Chondrocyte (in vitro differentiated cells): ENCODE results near the gene IZUMO1. TPM values are rescaled to one million over a fixed set of nuclear protein-coding genes. Genes with fewer than 3 reads are reported as not detected.
"Not testable (repeated sequence)": the region's sequence is repeated elsewhere in the genome, so short reads cannot be mapped to it uniquely, and the experiment has no call there.

Experiments used
- DNase-seq: peaks from one replicate; pipeline ENCODE4 v3.0.0; 2021; ENCODE audit warnings: mixed read lengths, low spot score
- H3K27ac Mint-ChIP-seq: one replicate; pipeline ENCODE4 v1.8.0; 2021; ENCODE audit warnings: mild to moderate bottlenecking, moderate library complexity, mixed read lengths; ENCODE audit not compliant: unreplicated experiment
- H3K27me3 Mint-ChIP-seq: 2 replicates; pipeline ENCODE4 v1.8.0; 2021; ENCODE audit warnings: low read depth, mixed read lengths
- H3K36me3 Mint-ChIP-seq: 2 replicates; pipeline ENCODE4 v1.8.0; 2021; ENCODE audit warnings: low read depth, mixed read lengths
- H3K4me1 Mint-ChIP-seq: 2 replicates; pipeline ENCODE4 v1.8.0; 2021; ENCODE audit warnings: low read depth, mild to moderate bottlenecking, mixed read lengths
- H3K4me3 Mint-ChIP-seq: one replicate; pipeline ENCODE4 v1.8.0; 2021; ENCODE audit warnings: mild to moderate bottlenecking, moderate library complexity, mixed read lengths; ENCODE audit not compliant: unreplicated experiment
- H3K9me3 Mint-ChIP-seq: 2 replicates; pipeline ENCODE4 v1.8.0; 2021; ENCODE audit warnings: low read depth, mixed read lengths
- total RNA-seq: library from RNA; stranded (reverse); gene quantifications from 3 replicates; pipeline ENCODE4 v1.2.1, GENCODE V29; 2021
- TF ChIP-seq, protein P1 (sequence below): fragments of 200-600 bp; sonication (generic); IDR thresholded peaks from 2 replicates; pipeline ENCODE4 v1.5.0; 2021; ENCODE audit warnings: antibody characterized with exemption, mild to moderate bottlenecking, moderate library complexity

Gene IZUMO1
- total RNA-seq, 1 donor from 2014 or later = not detected

DNA sequence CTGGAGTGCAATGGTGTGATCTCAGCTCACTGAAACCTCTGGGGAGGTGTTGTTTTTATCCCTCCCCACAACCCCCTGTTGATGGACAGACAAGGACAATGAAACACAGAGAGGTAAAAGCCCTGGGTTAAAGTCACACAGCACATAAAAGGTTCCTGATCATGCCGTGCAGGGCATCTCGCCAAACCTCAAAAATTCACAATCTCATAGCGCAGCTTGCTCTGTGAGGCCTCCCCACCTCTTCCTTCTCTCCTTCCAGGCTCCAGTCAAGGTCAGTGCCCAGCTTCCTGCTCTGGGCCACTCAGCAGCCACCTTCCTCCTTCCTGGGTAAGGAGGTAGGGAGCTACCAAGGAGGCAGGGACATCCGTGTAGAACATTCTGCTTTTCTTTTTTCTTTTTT is 48.7 kb downstream of the IZUMO1 start:
- Mint-ChIP-seq H3K4me3 (no peak overlapping the region), H3K27me3 (peaks cover 10% of the 10 kb centered on the region), H3K9me3 (no peaks in the 10 kb centered on the region), H3K27ac (no peak overlapping the region), H3K36me3 (peaks cover 2% of the 10 kb centered on the region), H3K4me1 (peaks cover 10% of the 10 kb centered on the region)
- no peak for DNase-seq
- TF ChIP-seq, protein P1, sequence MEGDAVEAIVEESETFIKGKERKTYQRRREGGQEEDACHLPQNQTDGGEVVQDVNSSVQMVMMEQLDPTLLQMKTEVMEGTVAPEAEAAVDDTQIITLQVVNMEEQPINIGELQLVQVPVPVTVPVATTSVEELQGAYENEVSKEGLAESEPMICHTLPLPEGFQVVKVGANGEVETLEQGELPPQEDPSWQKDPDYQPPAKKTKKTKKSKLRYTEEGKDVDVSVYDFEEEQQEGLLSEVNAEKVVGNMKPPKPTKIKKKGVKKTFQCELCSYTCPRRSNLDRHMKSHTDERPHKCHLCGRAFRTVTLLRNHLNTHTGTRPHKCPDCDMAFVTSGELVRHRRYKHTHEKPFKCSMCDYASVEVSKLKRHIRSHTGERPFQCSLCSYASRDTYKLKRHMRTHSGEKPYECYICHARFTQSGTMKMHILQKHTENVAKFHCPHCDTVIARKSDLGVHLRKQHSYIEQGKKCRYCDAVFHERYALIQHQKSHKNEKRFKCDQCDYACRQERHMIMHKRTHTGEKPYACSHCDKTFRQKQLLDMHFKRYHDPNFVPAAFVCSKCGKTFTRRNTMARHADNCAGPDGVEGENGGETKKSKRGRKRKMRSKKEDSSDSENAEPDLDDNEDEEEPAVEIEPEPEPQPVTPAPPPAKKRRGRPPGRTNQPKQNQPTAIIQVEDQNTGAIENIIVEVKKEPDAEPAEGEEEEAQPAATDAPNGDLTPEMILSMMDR = no peak

DNA sequence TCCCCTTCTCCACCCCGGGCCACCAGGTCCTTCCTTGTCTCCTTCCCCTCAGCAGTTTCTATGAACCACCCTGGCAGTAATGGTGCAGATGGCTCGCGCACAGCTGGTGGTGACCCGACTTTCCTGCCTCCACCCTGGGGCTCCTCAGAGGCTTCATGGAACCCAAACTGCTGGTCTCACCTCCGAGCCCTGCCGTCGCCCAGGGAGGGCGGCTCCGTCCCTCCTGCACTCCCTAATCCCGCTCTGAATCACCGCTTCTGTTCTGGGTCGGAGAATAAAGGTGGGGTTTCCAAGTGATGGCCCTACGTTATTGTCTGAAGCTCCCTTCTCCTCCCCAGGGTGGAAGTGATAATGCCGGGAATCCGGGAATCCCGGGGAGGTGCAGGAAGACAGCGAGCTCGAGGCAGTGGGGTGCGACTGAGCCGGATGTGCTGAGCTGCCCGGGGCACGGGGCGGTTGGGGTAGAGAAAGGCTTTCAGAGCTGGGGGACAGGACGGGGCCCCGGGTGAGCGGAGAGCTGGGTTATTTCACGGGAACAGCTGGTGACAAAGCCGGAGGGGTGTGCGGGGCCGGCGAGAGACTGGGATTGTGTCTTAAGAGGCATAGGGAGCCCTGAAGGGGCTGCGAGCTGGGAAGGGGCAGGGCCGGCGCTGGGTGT is 50.2 kb downstream of the IZUMO1 start:
- Mint-ChIP-seq H3K27me3 (peaks cover 10% of the 10 kb centered on the region), H3K36me3 (peaks cover 2% of the 10 kb centered on the region), H3K27ac (no peak overlapping the region), H3K9me3 (no peaks in the 10 kb centered on the region), H3K4me1 (peaks cover 10% of the 10 kb centered on the region), H3K4me3 (peak overlapping the region; percentile 50)
- DNase-seq = no peak
- TF ChIP-seq, protein P1 = no peak

DNA sequence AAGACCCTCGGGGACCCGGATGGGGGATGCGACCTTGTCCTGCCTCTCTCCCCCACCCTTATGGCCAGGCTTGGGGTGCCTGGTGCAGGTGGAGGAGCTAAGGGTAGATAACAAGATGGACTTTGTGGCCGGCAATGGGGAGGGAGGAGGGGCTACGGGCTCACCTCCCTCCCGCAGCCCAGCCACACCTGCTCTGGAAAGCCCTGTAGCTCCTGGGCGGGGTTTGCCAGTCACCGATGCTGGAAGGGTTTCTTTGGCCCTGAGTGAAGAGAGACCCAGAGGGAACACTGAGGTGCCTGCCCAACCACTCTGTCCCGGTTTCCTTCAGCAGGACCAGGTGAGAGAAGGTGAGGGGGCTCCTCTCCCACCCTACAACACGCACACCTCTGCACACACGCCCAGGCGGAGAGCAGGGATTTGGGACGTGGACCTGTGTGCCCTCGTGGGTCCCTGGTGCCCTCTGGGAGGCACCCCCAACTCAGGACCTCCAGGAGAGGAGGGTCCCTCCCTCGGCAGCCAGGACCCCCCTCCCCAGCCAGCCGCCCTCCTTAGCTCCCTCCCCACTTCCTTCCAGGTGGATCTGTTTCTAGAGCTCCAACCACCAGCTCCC is 50.9 kb downstream of the IZUMO1 start, which contains the start of gene FUT2:
Gene FUT2, plus strand, starts transcription at position 229 of the 610 bp plus-strand sequence. CDS start 6,986 bp downstream, outside the sequence.
- peaks cover 2% of the 10 kb centered on the region for H3K36me3 Mint-ChIP-seq
- H3K4me1 Mint-ChIP-seq = peaks cover 10% of the 10 kb centered on the region
- peak within 1 kb of the TSS; percentile 50 for H3K4me3 Mint-ChIP-seq
- TF ChIP-seq, protein P1 = no peak
- DNase-seq = no peak
- no peaks in the 10 kb centered on the region for H3K9me3 Mint-ChIP-seq
- no peak within 1 kb of the TSS for H3K27ac Mint-ChIP-seq
- peaks cover 10% of the 10 kb centered on the region for H3K27me3 Mint-ChIP-seq

DNA sequence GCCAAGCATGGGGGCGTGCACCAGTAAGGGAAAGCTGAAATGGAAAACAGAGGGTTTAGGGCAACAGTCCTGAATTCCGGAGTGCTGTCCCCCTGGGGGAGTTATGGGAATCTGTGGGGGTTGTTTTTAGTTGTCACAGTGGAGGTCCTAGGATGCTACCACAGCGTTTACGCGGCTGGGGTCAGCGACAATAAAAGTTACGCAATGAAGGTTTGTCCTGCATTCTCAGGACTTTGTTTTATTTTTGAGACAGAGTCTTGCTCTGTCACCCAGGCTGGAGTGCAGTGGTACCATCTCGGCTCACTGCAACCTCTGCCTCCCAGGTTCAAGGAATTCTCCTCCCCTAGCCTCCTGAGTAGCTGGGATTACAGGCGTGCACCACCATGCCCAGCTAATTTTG is 53.1 kb downstream of the IZUMO1 start:
- not testable (repeated sequence) for DNase-seq, H3K36me3 Mint-ChIP-seq, H3K4me3 Mint-ChIP-seq, H3K27ac Mint-ChIP-seq, H3K27me3 Mint-ChIP-seq, H3K9me3 Mint-ChIP-seq
- H3K4me1 Mint-ChIP-seq = peaks cover 10% of the 10 kb centered on the region

Other genes starting within 250 kb of the IZUMO1 start
- 0.48 to 0.67 TPM (median 0.54 TPM) in 3 replicates for gene LMTK3, start 235.1 kb downstream of the IZUMO1 start, total RNA-seq
- gene SULT2B1, start 194.7 kb downstream of the IZUMO1 start, total RNA-seq = 0.22 TPM in 1 of 3 replicates, not detected in the others
- not detected in 3 replicates for gene SPACA4, start 140.2 kb downstream of the IZUMO1 start, total RNA-seq
- gene FAM83E, start 131.8 kb downstream of the IZUMO1 start, total RNA-seq = 0.38 to 0.77 TPM (median 0.67 TPM) in 3 replicates
- gene RPL18, start 127.7 kb downstream of the IZUMO1 start, total RNA-seq = 727 to 753 TPM (median 751 TPM) in 3 replicates
- 18.6 to 26.5 TPM (median 20.7 TPM) in 3 replicates for gene SPHK2, start 127.4 kb downstream of the IZUMO1 start, total RNA-seq
- 2.1 to 6.2 TPM (median 3.9 TPM) in 3 replicates for gene DBP, start 109.5 kb downstream of the IZUMO1 start, total RNA-seq
- gene CA11, start 100.7 kb downstream of the IZUMO1 start, total RNA-seq = 8.1 to 14.1 TPM (median 9.1 TPM) in 3 replicates
- 0.97 to 1.1 TPM (median 1.1 TPM) in 3 replicates for gene NTN5, start 73.9 kb downstream of the IZUMO1 start, total RNA-seq
- gene FUT2, start 50.9 kb downstream of the IZUMO1 start, total RNA-seq = not detected in 3 replicates
- 1.6 to 2.9 TPM (median 1.7 TPM) in 3 replicates for gene MAMSTR, start 27.2 kb downstream of the IZUMO1 start, total RNA-seq
- gene RASIP1, start 6.3 kb downstream of the IZUMO1 start, total RNA-seq = 0.31 to 1.00 TPM (median 0.62 TPM) in 3 replicates
- 0.44 to 0.52 TPM in 2 of 3 replicates, not detected in the other for gene FUT1, start 5.7 kb upstream of the IZUMO1 start, total RNA-seq
- gene FGF21, start 8.6 kb upstream of the IZUMO1 start, total RNA-seq = not detected in 3 replicates
- gene BCAT2, start 64.1 kb upstream of the IZUMO1 start, total RNA-seq = 30.9 to 42.2 TPM (median 41.4 TPM) in 3 replicates
- 11.4 to 13.6 TPM (median 13.5 TPM) in 3 replicates for gene HSD17B14, start 89.6 kb upstream of the IZUMO1 start, total RNA-seq
- gene PLEKHA4, start 121.7 kb upstream of the IZUMO1 start, total RNA-seq = 16.8 to 34.3 TPM (median 19.6 TPM) in 3 replicates
- gene PPP1R15A, start 125.5 kb upstream of the IZUMO1 start, total RNA-seq = 42.1 to 106 TPM (median 104 TPM) in 3 replicates
- gene TULP2, start 151.8 kb upstream of the IZUMO1 start, total RNA-seq = not detected in 3 replicates
- 209 to 277 TPM (median 215 TPM) in 3 replicates for gene NUCB1, start 153.4 kb upstream of the IZUMO1 start, total RNA-seq
- gene DHDH, start 186.8 kb upstream of the IZUMO1 start, total RNA-seq = not detected in 3 replicates
- gene BAX, start 208.0 kb upstream of the IZUMO1 start, total RNA-seq = 161 to 167 TPM (median 165 TPM) in 3 replicates
- 1,722 to 4,533 TPM (median 1,892 TPM) in 3 replicates for gene FTL, start 218.4 kb upstream of the IZUMO1 start, total RNA-seq
- gene GYS1, start 246.4 kb upstream of the IZUMO1 start, total RNA-seq = 43.4 to 51.1 TPM (median 49.1 TPM) in 3 replicates
- gene RUVBL2, start 247.0 kb upstream of the IZUMO1 start, total RNA-seq = 45.3 to 72.5 TPM (median 47.7 TPM) in 3 replicates